AG09309 (cell line): Measurements from ENCODE around the gene HSP90AA1.

Experiments
- DNase-seq: peaks from one replicate; pipeline ENCODE4 v3.0.0-alpha.2; 2010; ENCODE audit warnings: low read depth
- H3K4me3 ChIP-seq: 2 replicates; pipeline ENCODE4 v1.5.1; 2011; ENCODE audit warnings: mild to moderate bottlenecking, low read depth, low read length, moderate library complexity; ENCODE audit not compliant: control insufficient read depth
- TF ChIP-seq, protein P1 (sequence below): IDR thresholded peaks from 2 replicates; pipeline ENCODE4 v1.5.1; 2011; ENCODE audit warnings: mild to moderate bottlenecking, low read depth, low read length, inconsistent platforms; ENCODE audit not compliant: insufficient read depth, control insufficient read depth; ENCODE audit errors: missing control alignments

The HSP90AA1 gene

DNA sequence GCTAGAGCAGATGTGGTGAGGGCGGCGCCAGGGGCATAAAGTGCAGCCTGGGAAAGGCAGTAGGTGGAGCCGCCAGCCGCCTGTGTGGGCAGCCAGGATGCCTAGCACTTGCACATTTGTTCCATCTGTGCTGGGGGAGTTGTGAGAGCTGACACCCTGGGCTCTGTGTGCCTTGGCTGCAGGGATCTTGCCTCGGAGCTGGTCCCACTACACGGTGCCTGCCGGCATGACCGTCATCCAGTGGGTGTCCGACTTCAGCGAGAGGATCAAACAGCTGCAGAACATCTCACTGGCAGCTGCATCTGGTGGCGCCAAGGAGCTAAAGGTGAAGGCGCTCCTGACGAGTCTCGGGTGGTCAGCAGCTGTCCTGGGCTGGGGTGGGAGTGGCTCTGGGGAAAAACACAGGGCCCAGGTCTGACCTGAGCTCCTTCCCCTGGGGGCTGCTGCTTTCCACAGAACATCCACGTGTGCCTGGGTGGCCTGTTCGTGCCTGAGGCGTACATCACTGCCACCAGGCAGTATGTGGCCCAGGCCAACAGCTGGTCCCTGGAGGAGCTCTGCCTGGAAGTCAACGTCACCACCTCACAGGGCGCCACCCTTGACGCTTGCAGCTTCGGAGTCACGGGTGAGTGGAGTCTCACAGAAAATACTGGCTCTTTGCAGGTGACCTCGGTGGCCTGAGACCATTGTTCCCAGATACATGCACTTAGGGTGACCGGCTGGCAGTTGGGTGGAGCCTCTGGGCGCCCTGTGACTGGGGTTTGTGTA is 37.4 kb downstream of the HSP90AA1 start:
- H3K4me3 ChIP-seq: no peak overlapping the region
- TF ChIP-seq, protein P1, sequence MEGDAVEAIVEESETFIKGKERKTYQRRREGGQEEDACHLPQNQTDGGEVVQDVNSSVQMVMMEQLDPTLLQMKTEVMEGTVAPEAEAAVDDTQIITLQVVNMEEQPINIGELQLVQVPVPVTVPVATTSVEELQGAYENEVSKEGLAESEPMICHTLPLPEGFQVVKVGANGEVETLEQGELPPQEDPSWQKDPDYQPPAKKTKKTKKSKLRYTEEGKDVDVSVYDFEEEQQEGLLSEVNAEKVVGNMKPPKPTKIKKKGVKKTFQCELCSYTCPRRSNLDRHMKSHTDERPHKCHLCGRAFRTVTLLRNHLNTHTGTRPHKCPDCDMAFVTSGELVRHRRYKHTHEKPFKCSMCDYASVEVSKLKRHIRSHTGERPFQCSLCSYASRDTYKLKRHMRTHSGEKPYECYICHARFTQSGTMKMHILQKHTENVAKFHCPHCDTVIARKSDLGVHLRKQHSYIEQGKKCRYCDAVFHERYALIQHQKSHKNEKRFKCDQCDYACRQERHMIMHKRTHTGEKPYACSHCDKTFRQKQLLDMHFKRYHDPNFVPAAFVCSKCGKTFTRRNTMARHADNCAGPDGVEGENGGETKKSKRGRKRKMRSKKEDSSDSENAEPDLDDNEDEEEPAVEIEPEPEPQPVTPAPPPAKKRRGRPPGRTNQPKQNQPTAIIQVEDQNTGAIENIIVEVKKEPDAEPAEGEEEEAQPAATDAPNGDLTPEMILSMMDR: no peak
- no peak for DNase-seq

DNA sequence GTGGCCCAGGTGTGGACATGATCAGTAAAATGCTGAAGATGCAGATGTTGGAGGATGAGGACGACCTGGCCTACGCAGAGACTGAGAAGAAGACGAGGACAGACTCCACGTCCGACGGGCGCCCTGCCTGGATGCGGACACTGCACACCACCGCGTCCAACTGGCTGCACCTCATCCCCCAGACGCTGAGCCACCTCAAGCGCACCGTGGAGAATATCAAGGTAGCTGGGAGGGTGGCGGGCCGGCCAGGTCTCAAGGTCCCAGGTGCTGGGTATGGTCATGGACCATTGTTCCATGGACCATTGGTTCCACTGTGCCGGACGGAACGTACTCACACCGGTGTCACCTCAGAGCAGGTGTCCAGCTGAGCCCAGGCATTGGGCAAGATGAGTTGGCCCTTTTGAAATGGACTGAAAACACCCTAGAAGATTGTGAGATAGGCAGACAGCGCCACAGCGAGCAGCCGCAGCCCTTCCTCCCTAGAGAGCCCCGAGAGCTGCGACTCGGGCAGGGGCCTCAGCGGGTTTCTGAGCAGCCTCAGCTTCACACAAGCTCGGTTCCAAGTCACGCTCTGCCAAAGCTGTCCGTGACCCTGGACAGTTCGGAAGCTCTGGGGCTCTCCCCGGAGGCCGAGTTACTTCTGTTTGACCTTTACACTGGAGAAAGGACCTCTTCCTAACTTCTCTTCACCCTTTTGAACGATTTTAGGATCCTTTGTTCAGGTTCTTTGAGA is 38.9 kb downstream of the HSP90AA1 start:
- TF ChIP-seq, protein P1: no peak
- no peak for DNase-seq

DNA sequence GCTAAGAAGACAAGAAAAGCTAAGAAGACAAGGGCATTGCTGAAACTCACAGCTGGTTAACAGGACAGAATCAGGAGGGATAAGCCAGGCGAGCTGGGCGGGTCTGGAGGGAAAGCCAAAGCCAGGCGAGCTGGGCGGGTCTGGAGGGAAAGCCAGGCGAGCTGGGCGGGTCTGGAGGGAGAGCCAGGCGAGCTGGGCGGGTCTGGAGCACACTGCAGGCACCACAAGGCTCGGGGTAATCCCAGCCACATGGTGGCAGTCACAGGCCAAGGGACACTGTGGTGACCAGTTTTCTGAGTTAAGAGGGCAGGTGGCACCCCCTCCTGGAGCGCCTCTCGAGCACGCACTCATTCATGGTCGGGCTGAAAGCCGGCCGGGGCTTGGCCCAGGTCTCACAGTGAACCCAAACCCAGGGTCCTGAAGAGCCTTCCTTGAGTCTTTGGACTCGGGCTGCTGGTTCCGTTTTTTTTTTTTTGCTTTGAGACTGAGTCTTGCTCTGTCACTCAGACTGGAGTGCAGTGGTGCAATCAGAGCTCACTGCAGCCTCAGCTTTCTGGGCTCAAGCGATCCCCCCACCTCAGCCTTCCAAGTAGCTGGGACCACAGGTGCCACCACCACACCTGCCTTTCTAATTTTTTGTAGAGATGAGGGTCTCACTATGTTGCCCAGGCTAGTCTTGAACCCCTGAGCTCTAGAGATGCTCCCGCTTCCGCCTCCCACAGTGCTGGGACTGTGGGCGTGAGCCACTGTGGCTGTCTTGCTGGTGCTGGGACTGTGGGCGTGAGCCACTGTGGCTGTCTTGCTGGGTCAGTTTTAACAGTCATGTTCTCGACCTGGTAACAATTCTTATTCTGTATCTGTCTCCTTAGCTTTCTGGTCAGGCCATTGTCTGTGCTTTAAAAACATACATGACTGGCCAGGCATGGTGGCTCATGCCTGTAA is 40.2 kb downstream of the HSP90AA1 start:
- no peak for DNase-seq

More for the DNA sequence above, 38.9 kb downstream of the HSP90AA1 start:
- no peak overlapping the region for H3K4me3 ChIP-seq

DNA sequence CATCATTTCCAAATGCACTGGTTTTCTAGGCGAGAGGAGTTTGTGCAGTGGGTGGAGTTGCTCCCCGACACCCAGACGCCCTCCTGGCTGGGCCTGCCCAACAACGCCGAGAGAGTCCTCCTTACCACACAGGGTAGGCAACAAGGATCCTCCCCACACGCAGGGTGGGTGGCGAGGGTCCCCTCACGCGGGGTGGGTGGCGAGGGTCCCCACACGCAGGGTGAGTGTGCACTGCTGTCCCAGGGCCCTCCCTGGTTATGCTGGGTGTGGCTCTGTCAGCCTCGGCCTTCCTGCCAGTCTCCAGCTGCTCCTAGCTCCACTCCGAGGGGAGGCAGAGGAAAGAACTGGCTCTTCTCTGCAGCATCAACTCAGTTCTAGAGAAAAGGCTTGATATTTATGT is 42.3 kb downstream of the HSP90AA1 start:
- H3K4me3 ChIP-seq: no peak overlapping the region
- DNase-seq: no peak
- TF ChIP-seq, protein P1: no peak

More for the DNA sequence above, 40.2 kb downstream of the HSP90AA1 start:
- H3K4me3 ChIP-seq: no peak overlapping the region
- TF ChIP-seq, protein P1: peak; percentile 9

DNA sequence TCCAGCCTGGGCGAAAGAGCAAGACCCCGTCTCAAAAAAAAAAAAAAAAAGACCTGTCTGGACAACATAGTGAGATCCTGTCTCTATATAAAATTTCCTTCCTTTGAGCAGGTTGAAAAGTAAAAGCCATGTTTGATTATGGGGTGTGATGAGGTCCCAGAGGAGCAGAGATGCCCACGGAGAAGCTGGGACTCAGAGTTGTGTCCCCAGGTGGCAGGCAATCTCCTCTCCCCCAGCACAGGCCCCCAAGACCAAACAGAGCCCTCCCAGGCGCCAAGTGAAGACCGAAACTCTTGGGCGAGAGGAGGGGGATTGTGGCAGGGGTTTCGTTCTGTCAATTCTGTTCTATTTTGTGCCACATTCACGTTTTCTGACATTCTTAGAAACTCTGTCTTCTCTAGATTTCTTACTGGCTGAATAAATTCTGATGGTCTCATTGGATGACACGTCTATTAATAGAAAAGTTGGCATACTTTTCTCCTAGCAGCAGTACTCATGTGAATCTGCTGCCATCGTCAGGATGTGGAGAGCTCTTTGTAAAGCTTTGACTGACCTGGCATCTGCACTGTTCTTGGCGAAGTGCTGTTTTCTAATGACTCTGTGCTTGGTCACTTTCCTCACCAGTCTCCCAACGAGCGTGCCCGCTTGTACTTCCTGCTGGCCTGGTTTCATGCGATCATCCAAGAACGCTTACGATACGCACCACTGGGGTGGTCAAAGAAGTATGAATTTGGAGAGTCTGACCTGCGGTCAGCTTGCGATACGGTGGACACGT is 43.4 kb downstream of the HSP90AA1 start:
- TF ChIP-seq, protein P1: no peak
- no peak overlapping the region for H3K4me3 ChIP-seq
- no peak for DNase-seq
